GM12801 (cell line): Measurements from ENCODE around the gene TRIM65.

Experiments used
- TF ChIP-seq, protein P1 (sequence below): IDR thresholded peaks from one replicate; pipeline ENCODE4 v1.5.1; 2011; ENCODE audit warnings: control low read depth; ENCODE audit not compliant: insufficient read length; ENCODE audit errors: extremely low read depth

The TRIM65 gene

DNA sequence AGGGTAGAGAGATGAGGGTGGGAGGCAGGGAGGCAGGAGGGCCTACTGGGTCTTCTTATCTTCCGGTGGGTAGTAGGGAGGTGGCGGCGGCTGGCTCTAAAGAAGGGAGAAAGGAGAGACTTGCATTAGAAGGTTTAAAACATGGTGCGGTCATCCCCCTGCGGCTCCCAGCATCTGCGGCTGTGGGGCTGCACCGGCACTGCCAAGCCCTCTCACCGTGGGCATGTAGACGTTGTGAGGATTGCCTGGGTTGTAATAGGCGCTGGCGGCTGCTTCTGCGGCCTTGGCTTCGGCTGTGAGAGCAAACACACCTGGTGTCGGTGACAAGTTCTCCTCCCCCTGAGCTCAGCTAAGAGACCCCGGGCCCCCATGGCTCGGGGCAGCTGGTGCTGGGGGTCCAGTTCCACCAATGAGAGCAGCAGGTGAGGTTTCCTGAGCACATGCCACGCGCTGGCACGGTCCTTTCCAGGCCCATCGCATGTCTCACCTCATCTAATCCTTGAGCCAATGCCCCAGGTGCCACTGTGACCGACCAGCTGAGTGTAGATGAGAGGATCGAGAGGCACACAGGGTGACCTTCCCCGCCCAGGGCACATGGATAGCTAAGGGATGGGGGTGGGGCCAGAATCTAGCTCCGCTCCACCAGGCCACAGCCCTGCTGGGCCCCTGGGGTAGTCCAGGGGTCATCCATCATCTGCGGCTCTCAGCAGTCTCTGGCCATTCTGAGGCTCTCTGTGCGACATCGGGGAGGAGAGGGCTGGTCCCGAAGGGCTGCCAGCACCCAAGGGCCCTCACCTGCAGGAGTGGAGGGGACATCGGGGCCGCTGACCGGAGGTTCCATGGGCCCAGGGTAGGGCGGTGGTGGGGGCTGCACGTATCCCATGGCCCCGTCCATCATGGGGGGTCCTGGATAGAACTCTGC, 49.8 kb downstream of the TRIM65 start:
- TF ChIP-seq, protein P1, sequence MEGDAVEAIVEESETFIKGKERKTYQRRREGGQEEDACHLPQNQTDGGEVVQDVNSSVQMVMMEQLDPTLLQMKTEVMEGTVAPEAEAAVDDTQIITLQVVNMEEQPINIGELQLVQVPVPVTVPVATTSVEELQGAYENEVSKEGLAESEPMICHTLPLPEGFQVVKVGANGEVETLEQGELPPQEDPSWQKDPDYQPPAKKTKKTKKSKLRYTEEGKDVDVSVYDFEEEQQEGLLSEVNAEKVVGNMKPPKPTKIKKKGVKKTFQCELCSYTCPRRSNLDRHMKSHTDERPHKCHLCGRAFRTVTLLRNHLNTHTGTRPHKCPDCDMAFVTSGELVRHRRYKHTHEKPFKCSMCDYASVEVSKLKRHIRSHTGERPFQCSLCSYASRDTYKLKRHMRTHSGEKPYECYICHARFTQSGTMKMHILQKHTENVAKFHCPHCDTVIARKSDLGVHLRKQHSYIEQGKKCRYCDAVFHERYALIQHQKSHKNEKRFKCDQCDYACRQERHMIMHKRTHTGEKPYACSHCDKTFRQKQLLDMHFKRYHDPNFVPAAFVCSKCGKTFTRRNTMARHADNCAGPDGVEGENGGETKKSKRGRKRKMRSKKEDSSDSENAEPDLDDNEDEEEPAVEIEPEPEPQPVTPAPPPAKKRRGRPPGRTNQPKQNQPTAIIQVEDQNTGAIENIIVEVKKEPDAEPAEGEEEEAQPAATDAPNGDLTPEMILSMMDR: no peak

DNA sequence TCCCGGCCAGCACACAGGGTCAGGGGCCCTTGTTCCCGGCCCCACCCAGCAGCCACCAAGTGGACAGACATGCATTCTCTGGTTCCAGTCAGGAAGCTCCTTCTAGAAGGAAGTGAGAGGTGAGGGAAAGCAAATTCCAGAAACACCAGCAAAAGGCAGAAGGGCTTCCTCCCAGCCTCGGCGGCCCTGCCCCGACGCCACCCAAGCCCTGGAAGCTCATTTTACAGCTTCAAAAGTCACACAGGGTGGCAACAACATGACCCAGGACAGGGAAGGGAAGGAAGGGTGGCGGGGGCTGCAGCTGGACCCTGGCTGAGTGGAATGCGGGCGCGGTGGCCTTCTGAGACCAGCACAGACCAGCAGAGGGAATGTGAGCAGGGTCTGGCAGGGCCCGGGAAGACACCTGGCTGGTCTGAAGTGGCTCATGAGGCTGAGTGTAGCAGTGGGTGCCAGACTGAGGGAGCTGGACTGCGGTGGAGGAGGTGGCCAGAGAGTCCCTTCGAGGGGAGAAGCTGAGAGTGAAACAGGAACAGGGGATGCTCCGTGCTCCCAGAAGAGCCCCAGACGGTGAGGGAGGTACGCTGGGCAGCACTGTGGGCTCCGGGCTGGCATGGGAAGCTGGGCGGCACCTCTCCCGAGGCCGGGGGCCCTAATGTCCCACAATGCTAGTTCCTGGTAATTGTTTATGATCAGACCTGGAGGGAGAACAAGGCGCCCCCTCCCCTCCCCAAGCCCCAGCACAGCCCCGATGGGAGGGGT, 50.6 kb downstream of the TRIM65 start:
- TF ChIP-seq, protein P1: no peak

DNA sequence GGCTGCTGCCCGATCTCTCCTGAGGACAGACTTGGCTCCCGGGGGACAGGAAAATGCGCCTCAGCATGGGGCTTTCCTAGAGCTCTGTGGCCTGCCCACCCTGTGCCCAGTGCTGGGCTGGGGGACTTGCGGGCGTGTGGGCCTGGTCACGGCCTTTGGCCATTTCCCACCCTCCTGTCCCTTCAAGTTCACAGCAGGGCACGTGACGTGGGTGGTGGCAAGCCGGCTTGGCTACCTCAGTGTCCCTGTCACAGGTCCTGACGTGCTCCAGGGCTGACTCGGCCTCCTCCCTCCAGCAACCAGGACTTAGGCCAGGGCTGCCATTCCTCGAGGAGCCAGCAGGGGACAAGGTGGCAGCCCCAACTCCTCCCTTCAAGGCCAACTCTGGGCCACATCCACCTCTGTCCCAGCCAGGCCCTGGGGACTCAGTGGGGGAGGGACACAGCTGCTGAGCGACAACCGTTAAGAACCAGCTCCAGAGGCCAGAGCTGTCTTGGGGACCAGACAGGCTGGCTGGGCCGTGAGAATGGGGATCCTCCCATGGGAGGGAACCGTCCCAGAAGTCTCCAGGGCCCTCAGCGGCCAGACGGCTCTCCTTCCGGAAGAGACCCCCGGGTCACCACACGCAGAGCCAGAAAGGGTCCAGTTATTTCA, 51.6 kb downstream of the TRIM65 start:
- TF ChIP-seq, protein P1: no peak

DNA sequence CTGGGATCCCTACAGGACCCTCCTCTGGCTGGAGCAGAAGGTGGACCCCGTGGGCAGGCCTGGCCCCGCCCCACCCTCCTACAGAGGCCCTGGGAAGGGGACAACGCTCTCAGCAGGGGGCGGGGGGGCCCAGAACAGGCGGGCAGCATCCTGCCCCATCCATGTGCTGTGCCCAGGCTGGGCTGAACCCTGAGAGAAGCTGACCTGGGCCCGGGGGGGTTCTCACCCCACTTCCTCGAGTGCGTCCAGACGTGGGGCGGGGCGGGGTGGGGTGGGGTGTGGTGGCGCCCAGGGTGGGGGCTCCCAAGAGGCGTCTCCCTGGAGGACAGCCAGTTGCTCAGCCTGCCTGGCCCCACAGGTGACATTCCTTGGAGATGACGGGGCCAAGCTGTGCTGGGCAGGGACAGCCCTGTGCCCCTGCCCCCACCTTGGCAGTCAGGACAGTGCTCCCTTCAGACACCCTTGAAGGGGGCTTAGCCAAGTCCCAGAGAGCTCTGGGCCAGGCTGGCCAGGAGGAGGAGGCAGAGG, 52.2 kb downstream of the TRIM65 start:
- TF ChIP-seq, protein P1: no peak

DNA sequence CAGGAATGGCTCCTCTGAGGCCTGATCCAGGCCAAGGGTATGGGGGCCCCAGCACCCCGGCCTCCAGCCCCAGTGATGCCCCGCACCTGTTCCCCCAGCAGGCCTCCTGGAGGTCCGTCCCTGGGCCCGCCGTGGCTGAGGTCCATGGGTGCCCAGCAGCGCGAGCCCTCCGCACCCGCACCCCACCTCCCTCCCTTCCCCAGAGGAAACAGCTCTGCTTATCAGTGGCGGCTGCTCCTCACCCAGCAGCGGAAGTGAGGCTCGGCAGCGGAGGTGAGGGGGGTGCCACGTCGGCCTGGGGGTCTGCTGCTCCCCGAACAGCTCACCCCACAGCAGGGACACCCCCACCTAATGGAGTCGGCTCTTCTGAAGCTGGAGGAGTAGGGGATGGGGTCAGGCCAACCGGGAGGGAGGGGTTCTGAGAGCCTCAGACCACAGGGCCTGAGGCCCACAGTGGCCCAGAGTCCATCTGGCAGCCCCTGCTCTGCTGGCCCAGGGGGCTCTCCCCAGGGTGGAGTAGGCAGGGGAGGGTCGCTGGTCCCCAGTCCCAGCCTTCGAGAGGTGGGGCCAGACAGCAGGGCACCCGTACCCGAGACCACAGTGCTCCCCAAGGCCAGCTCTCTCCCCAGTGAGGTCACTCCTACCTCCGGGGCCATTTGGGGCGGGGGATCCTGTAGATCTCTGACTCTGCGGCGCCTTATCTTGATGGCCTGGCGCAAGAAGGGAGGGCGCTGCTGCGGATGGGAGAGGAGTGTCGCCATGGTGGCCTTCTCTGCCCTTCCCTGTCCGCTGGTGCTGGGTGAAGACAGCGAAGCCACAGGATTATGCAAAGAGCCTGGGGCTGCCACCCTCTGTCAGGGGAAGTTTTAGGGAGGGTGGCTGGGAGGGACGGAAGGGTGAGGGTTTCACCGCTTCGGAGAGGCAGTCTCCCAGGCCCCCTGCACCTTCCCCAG, 52.9 kb downstream of the TRIM65 start, which contains the start of gene UNC13D:
TSS of gene UNC13D (minus strand) at position 828 of the 953 bp plus-strand sequence. CDS start at position 761, 67 bp downstream.
- TF ChIP-seq, protein P1: no peak

DNA sequence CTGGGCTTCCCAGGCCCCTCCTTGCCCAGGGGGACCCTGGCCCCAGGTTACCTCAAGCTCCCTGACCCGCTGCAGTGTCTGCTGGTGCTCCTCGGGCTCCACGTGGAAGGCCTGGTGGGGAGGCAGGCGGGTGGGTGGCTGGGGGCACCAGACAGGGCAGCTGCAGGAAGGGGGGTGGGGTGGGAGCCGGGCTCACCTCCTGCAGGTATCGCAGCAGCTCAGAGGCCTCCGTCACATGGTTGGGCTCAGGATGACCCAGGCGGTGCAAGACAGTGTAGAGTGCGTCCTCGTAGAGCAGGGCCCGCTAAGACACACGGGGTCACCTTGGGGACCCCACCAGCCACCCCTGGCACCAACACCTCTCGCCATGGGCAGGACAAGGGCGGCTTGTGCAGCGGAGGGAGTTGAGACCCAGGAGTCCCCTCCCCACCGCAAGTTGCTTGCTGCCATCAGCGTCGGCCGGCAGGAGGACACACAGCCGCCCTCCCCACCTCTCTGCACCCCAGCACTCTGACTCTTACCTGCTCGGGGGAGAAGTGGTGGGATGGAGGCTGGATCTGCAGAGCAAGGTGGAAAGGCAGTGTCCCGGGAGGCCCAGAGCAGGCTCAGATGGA, 53.7 kb downstream of the TRIM65 start:
- TF ChIP-seq, protein P1: no peak
